ENCODE measurements around the gene FNBP1L. TPM values are rescaled to one million over a fixed set of nuclear protein-coding genes. Genes with fewer than 3 reads are reported as not detected.

FNBP1L gene
- total RNA-seq, 1 experiment from 2014 or later, result 119 TPM

GRCh38 chr1:93448983-93449804 lies 1.3 kb downstream of the FNBP1L start:
- peak overlapping the region; percentile 9 for H4K5ac ChIP-seq (ENCODE audit: insufficient read length, low read depth, low read length)
- Mint-ChIP-seq H3K4me3 (peak overlapping the region; percentile 100), H3K27me3 (ENCODE audit: low read depth) (no peaks in the 10 kb centered on the region), H3K36me3 (ENCODE audit: insufficient read depth in 1 of 3, low read depth in 3 of 3) (peaks cover 0 to 8% (median 7%) of the 10 kb centered on the region in 3 experiments; a peak in 4 of 7 replicates), H3K9me3 (no peaks in the 10 kb centered on the region; a peak in 1 of 5 replicates), H3K27ac (peak overlapping the region; percentile 99 to 100 (median 100)), H3K4me1 (peaks cover 42 to 52% of the 10 kb centered on the region in 2 experiments)
- H3K18ac ChIP-seq (ENCODE audit: insufficient read length, low read depth, low read length), result peak overlapping the region; percentile 85
- H3K79me2 ChIP-seq (ENCODE audit: insufficient read depth, low read length), result peaks cover 45% of the 10 kb centered on the region; the same call in 1 of the 2 replicates
- peak overlapping the region; percentile 100 for H3K9ac ChIP-seq (ENCODE audit: extremely low read depth, insufficient read length, low read length)
- no peaks in the 10 kb centered on the region for H3K27me3 ChIP-seq (ENCODE audit: insufficient read depth, low read length)
- peak overlapping the region; percentile 9; the same call in 1 of the 2 replicates for H3K4ac ChIP-seq (ENCODE audit: low read depth, low read length)
- WGBS (ENCODE audit: extremely low coverage, insufficient read length, low lambda C conversion rate), result no CpG with 5 or more reads among the region's 27 CpGs
- no peak overlapping the region for H2AK5ac ChIP-seq (ENCODE audit: insufficient read length, low read length)
- peaks cover 3% of the 10 kb centered on the region for H3K79me1 ChIP-seq (ENCODE audit: insufficient read depth, low read depth, low read length, poor library complexity, severe bottlenecking)
- H3K56ac ChIP-seq (ENCODE audit: insufficient read length, low read depth, low read length), result no peak overlapping the region
- H4K8ac ChIP-seq (replicated peaks; ENCODE audit: insufficient read length, low read depth, low read length), result peak overlapping the region; percentile 1
- H2BK15ac ChIP-seq (ENCODE audit: low read depth, low read length), result no peak overlapping the region
- no peaks in the 10 kb centered on the region; the same call in 1 of the 2 replicates for H3K4me1 ChIP-seq (ENCODE audit: insufficient read depth, low read length)
- H2BK20ac ChIP-seq (ENCODE audit: low read depth, low read length, poor library complexity, severe bottlenecking), result no peak overlapping the region
- H4K91ac ChIP-seq (ENCODE audit: insufficient read length, low read depth, low read length), result peak overlapping the region; percentile 98
- no peak overlapping the region for H2AFZ ChIP-seq (ENCODE audit: low read length)
- H3K23ac ChIP-seq (ENCODE audit: insufficient read length, low read depth, low read length), result no peak overlapping the region
- peak; percentile 79 for DNase-seq
- peak overlapping the region; percentile 21 for H3T11ph ChIP-seq (ENCODE audit: low read length)
- H2BK120ac ChIP-seq (ENCODE audit: low read depth, low read length, poor library complexity, severe bottlenecking), result peak overlapping the region; percentile 44
- no peaks in the 10 kb centered on the region for H3K9me3 ChIP-seq (ENCODE audit: control insufficient read depth, low read depth, low read length)
- peak; percentile 40; the same call in 2 of the 3 replicates for TF ChIP-seq CTCF (conservative IDR thresholded peaks at IDR 0.05)
- peak overlapping the region; percentile 75 for H3K27ac ChIP-seq (ENCODE audit: insufficient read length, low read depth, low read length)
- no peak overlapping the region for H2BK12ac ChIP-seq (ENCODE audit: insufficient read length, low read depth, low read length)
- H4K20me1 ChIP-seq (ENCODE audit: control insufficient read depth, insufficient read depth, insufficient read length), result no peaks in the 10 kb centered on the region
- peak overlapping the region; percentile 74 for H3K4me2 ChIP-seq (ENCODE audit: insufficient read depth, insufficient read length, low read length)
- H3K23me2 ChIP-seq (ENCODE audit: insufficient read length, low read depth, low read length, poor library complexity, severe bottlenecking), result peaks cover 7% of the 10 kb centered on the region
- peak overlapping the region; percentile 95; the same call in 1 of the 2 replicates for H3K14ac ChIP-seq (ENCODE audit: insufficient read depth, low read length)
- no peak overlapping the region for H2BK5ac ChIP-seq (ENCODE audit: insufficient read length, low read length)
